Naive thymus-derived CD4-positive, alpha-beta T cell (primary cell): ENCODE results near the gene HDDC2. TPM values are rescaled to one million over a fixed set of nuclear protein-coding genes. Genes with fewer than 3 reads are reported as not detected.

Experiments used
- ATAC-seq: fragments of 150-1000 bp; cut with Tn5 transposase; 2 replicates; pipeline ENCODE4 v1.10.0; 2021; ENCODE audit warnings: mild to moderate bottlenecking, moderate library complexity
- CTCF ChIA-PET: fragments of 350-600 bp; sonication (Branson Sonifier 250); formaldehyde crosslinking; loops from one replicate; lab custom pipeline; 2021; ENCODE audit warnings: antibody characterized with exemption; lab: Charles Lee
- POLR2A ChIA-PET: fragments of 350-600 bp; sonication (Branson Sonifier 250); formaldehyde crosslinking; loops from one replicate; lab custom pipeline; 2021; ENCODE audit warnings: antibody characterized with exemption, inconsistent platforms; lab: Charles Lee
- DNase-seq, 9 donors: peaks; one replicate each; pipeline versions ENCODE4 v3.0.0 to v3.0.0-alpha.2; 2020 to 2022; ENCODE audit warnings: mixed read lengths in 1 of 9
- H3K27ac ChIP-seq: one replicate; pipeline ENCODE4 v1.7.0; 2013; ENCODE audit warnings: mild to moderate bottlenecking, low read depth, low read length, moderate library complexity
- H3K27me3 ChIP-seq, 2 donors: one replicate each; pipeline ENCODE4 v1.7.0; 2013; ENCODE audit warnings: low read length in 2 of 2, mild to moderate bottlenecking in 2 of 2, moderate library complexity in 2 of 2; ENCODE audit not compliant: control insufficient read depth in 2 of 2, insufficient read depth in 2 of 2
- H3K36me3 ChIP-seq, 3 experiments: 1 replicate in 2 of 3; 2 replicates in 1 of 3; pipeline ENCODE4 v1.7.0; 2013; ENCODE audit warnings: low read length in 3 of 3, mild to moderate bottlenecking in 3 of 3, moderate library complexity in 1 of 3; ENCODE audit not compliant: insufficient read depth in 3 of 3, control insufficient read depth in 2 of 3
- H3K4me1 ChIP-seq, 2 donors: one replicate each; pipeline ENCODE4 v1.7.0; 2013; ENCODE audit warnings: low read length in 2 of 2, mild to moderate bottlenecking in 2 of 2, moderate library complexity in 1 of 2; ENCODE audit not compliant: control insufficient read depth in 2 of 2, insufficient read depth in 2 of 2
- H3K4me3 ChIP-seq: 2 replicates; pipeline ENCODE4 v1.7.0; 2013; ENCODE audit warnings: mild to moderate bottlenecking, low read length
- H3K9me3 ChIP-seq, 3 experiments: 1 replicate in 2 of 3; 2 replicates in 1 of 3; pipeline ENCODE4 v1.7.0; 2013; ENCODE audit warnings: low read length in 3 of 3; ENCODE audit not compliant: control insufficient read depth in 2 of 3
- H3K27ac Mint-ChIP-seq, 9 donors: one replicate each; pipeline ENCODE4 v1.8.0; 2020 to 2022; ENCODE audit warnings: mixed read lengths in 9 of 9, mild to moderate bottlenecking in 8 of 9, moderate library complexity in 5 of 9, inconsistent platforms in 2 of 9
- H3K27me3 Mint-ChIP-seq, 5 donors: one replicate each; pipeline ENCODE4 v1.8.0; 2021 to 2022; ENCODE audit warnings: mixed read lengths in 5 of 5, mild to moderate bottlenecking in 1 of 5
- H3K36me3 Mint-ChIP-seq, 5 donors: one replicate each; pipeline ENCODE4 v1.8.0; 2020 to 2022; ENCODE audit warnings: mixed read lengths in 5 of 5, mild to moderate bottlenecking in 3 of 5, inconsistent platforms in 1 of 5
- H3K4me1 Mint-ChIP-seq, 7 donors: one replicate each; pipeline ENCODE4 v1.8.0; 2020 to 2022; ENCODE audit warnings: mixed read lengths in 7 of 7, mild to moderate bottlenecking in 3 of 7, inconsistent platforms in 1 of 7
- H3K4me3 Mint-ChIP-seq, 10 donors: one replicate each; pipeline ENCODE4 v1.8.0; 2020 to 2022; ENCODE audit warnings: mild to moderate bottlenecking in 10 of 10, mixed read lengths in 10 of 10, moderate library complexity in 6 of 10, inconsistent platforms in 2 of 10
- H3K9me3 Mint-ChIP-seq, 11 donors: one replicate each; pipeline ENCODE4 v1.8.0; 2020 to 2022; ENCODE audit warnings: mixed read lengths in 11 of 11, mild to moderate bottlenecking in 4 of 11, inconsistent platforms in 1 of 11, moderate library complexity in 1 of 11
- intact Hi-C, 2 donors: fragments of 100-400 bp; cut with micrococcal nuclease; formaldehyde crosslinking; loops; one replicate each; pipeline ENCODE4 v1.15.1; 2023
- polyA plus RNA-seq, 2 donors: library from polyadenylated mRNA; unstranded; fragments of 300-500 nt; fragmentation: Illumina TruSeq; gene quantifications; one replicate each; pipeline ENCODE4 v1.2.3, GENCODE V29; 2021
- total RNA-seq, 6 experiments: library from RNA in 5 of 6; stranded (reverse) in 5 of 6; gene quantifications; 1 replicate in 5 of 6; 2 replicates in 1 of 6; pipeline ENCODE4 v1.2.3 and lab custom pipeline; 2021 to 2026

The HDDC2 gene
- total and polyA plus RNA-seq, 7 experiments from 2014 or later: 33.4 to 116 (median 55.1) TPM

DNA sequence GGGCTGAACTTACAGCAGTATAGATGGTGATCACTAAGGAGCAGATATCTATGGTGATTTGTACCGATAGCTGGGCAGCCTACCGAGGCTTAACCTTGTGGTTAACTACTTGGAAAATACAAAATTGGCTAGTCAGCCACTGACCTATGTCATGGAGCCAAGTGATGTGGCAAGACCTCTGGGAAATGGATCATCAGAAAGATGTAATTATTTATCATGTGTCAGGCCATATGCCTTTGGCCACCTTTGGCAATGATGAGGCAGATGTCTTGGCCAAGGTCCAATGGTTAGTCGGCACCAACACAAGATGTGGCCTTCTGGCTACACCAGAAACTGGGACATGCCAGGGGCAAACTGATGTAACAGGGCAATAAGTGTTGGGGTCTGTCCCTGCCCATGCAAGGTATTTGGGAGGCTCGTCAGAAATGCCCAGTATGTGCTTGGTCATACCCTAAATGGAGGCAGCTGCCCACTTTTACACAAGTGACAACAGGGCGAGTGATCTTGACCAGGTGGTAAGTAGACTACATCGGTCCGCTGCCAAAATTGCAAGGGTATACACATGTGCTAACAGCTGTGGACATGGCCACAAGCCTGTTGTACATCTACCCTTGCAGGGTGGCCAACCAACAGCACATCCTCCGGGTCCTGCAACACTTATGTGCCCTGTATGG lies 30.1 kb downstream of the HDDC2 start:
- H3K9me3 Mint-ChIP-seq: no peaks in the 10 kb centered on the region
- H3K4me3 Mint-ChIP-seq: no peak overlapping the region
- ATAC-seq: no peak
- H3K4me1 Mint-ChIP-seq: peaks cover 0 to 12% (median 6%) of the 10 kb centered on the region in 7 donors
- intact Hi-C loops: no loop called here
- H3K27me3 ChIP-seq: no peaks in the 10 kb centered on the region
- H3K36me3 ChIP-seq: peaks cover 0 to 42% (median 0%) of the 10 kb centered on the region in 3 experiments
- no peak overlapping the region for H3K27ac ChIP-seq
- H3K4me1 ChIP-seq: no peaks in the 10 kb centered on the region
- ChIA-PET POLR2A (no interaction called here), CTCF (no interaction called here)
- no peaks in the 10 kb centered on the region for H3K27me3 Mint-ChIP-seq
- peaks cover 5 to 65% (median 34%) of the 10 kb centered on the region in 5 donors for H3K36me3 Mint-ChIP-seq
- H3K27ac Mint-ChIP-seq: no peak overlapping the region
- no peaks in the 10 kb centered on the region for H3K9me3 ChIP-seq
- no peak for DNase-seq
- H3K4me3 ChIP-seq: no peak overlapping the region

DNA sequence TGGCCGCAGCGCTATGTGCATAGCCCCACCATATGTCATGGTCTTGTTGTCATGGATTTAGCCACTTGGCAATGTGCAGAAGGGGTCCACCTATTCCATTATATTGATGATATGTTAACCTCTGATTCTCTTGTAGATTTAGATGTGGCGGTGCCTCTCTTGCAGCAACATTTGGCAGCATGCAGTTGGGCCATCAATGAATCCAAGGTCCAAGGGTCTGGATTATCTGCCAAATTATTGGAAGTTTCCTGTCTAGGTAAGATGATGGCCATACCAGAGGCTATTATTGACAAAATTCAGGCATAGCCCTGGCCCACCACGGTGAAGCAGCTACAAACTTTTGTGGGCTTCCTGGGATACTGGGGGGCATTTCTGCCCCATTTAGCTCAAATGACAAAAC lies 31.4 kb downstream of the HDDC2 start:
- Mint-ChIP-seq H3K4me1 (peaks cover 0 to 1% (median 0%) of the 10 kb centered on the region in 7 donors), H3K36me3 (peaks cover 0 to 53% (median 27%) of the 10 kb centered on the region in 5 donors), H3K9me3 (no peaks in the 10 kb centered on the region), H3K27ac (no peak overlapping the region), H3K4me3 (no peak overlapping the region), H3K27me3 (no peaks in the 10 kb centered on the region)
- H3K27ac ChIP-seq: no peak overlapping the region
- no peaks in the 10 kb centered on the region for H3K4me1 ChIP-seq
- intact Hi-C loops: no loop called here
- no peak for ATAC-seq
- no peak for DNase-seq
- H3K4me3 ChIP-seq: no peak overlapping the region
- ChIA-PET CTCF (no interaction called here), POLR2A (interaction anchor here (0.6 kb wide), 1 partner anchor 120 kb away, joined by 4 read pairs; no protein-coding TSS in a partner anchor)
- no peaks in the 10 kb centered on the region for H3K9me3 ChIP-seq
- H3K36me3 ChIP-seq: peaks cover 0 to 33% (median 0%) of the 10 kb centered on the region in 3 experiments
- H3K27me3 ChIP-seq: no peaks in the 10 kb centered on the region

GRCh38 chr6:125269328-125269985 lies 32.3 kb downstream of the HDDC2 start:
- Histone ChIP-seq H3K4me1 (no peaks in the 10 kb centered on the region), H3K4me3 (no peak overlapping the region), H3K27ac (no peak overlapping the region), H3K9me3 (no peaks in the 10 kb centered on the region), H3K27me3 (no peaks in the 10 kb centered on the region), H3K36me3 (peaks cover 0 to 26% (median 0%) of the 10 kb centered on the region in 3 experiments)
- Mint-ChIP-seq H3K4me1 (no peaks in the 10 kb centered on the region), H3K27me3 (no peaks in the 10 kb centered on the region), H3K9me3 (no peaks in the 10 kb centered on the region), H3K27ac (no peak overlapping the region), H3K36me3 (peaks cover 0 to 45% (median 21%) of the 10 kb centered on the region in 5 donors), H3K4me3 (no peak overlapping the region)
- ATAC-seq (no peak), DNase-seq (no peak)
- intact Hi-C loops: no loop called here
- CTCF ChIA-PET: no interaction called here
- POLR2A ChIA-PET: interaction anchor here (0.6 kb wide), 1 partner anchor 119 kb away, joined by 4 read pairs; no protein-coding TSS in a partner anchor

GRCh38 chr6:125268765-125269164 lies 33.0 kb downstream of the HDDC2 start:
- intact Hi-C loops: no loop called here
- CTCF ChIA-PET: interaction anchor here (0.6 kb wide), 1 partner anchor 48 kb away, joined by 3 read pairs; no protein-coding TSS in a partner anchor
- no peaks in the 10 kb centered on the region for H3K9me3 ChIP-seq
- H3K4me3 ChIP-seq: no peak overlapping the region
- POLR2A ChIA-PET: no interaction called here
- no peaks in the 10 kb centered on the region for H3K9me3 Mint-ChIP-seq
- H3K27ac Mint-ChIP-seq: no peak overlapping the region
- H3K36me3 Mint-ChIP-seq: peaks cover 0 to 38% (median 15%) of the 10 kb centered on the region in 5 donors
- H3K4me3 Mint-ChIP-seq: no peak overlapping the region
- no peaks in the 10 kb centered on the region for H3K27me3 ChIP-seq
- H3K27ac ChIP-seq: no peak overlapping the region
- H3K4me1 Mint-ChIP-seq: no peaks in the 10 kb centered on the region
- no peaks in the 10 kb centered on the region for H3K4me1 ChIP-seq
- no peak for ATAC-seq
- no peak for DNase-seq
- no peaks in the 10 kb centered on the region for H3K27me3 Mint-ChIP-seq
- H3K36me3 ChIP-seq: peaks cover 0 to 20% (median 0%) of the 10 kb centered on the region in 3 experiments

- CTCF ChIA-PET: interaction anchor here (0.7 kb wide), 1 partner anchor 235 kb away, joined by 3 read pairs; no protein-coding TSS in a partner anchor
- POLR2A ChIA-PET: no interaction called here
- no peaks in the 10 kb centered on the region for H3K4me1 ChIP-seq
Observed at GRCh38 chr6:125267806-125268523, 33.8 kb downstream of the HDDC2 start.

DNA sequence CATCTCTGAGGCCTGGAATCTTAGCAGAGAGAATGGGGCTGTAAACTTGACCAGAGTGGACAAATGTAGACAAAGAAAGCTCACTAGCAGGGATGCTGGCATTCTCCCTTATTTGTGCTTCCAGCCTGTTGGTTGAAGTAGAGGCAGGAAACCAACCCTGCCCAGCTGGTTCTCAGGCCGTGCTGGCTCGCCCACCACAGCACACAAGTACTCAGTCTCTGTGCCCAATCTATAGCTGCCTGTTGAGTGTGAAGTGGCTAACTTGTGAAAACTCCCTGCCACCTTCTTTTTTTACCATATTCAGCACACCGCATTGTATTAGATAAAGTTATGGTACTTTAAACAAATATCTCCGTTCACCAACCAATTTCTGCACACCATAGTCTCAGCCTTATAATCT lies 37.3 kb downstream of the HDDC2 start:
- H3K36me3 ChIP-seq: no peaks in the 10 kb centered on the region
- no peaks in the 10 kb centered on the region for H3K9me3 ChIP-seq
- ATAC-seq (peak; percentile 32), DNase-seq (no peak)
- intact Hi-C loops: no loop called here
- ChIA-PET POLR2A (no interaction called here), CTCF (interaction anchor here (0.8 kb wide), 1 partner anchor 8 kb away, joined by 3 read pairs; no protein-coding TSS in a partner anchor)
- Mint-ChIP-seq H3K9me3 (no peaks in the 10 kb centered on the region), H3K4me3 (no peak overlapping the region), H3K27me3 (no peaks in the 10 kb centered on the region), H3K27ac (no peak overlapping the region), H3K36me3 (no peaks in the 10 kb centered on the region), H3K4me1 (no peaks in the 10 kb centered on the region)
- no peaks in the 10 kb centered on the region for H3K4me1 ChIP-seq
- no peak overlapping the region for H3K4me3 ChIP-seq
- no peaks in the 10 kb centered on the region for H3K27me3 ChIP-seq
- no peak overlapping the region for H3K27ac ChIP-seq

More at GRCh38 chr6:125267806-125268523, 33.8 kb downstream of the HDDC2 start:
- H3K9me3 ChIP-seq: no peaks in the 10 kb centered on the region
- H3K27me3 Mint-ChIP-seq: no peaks in the 10 kb centered on the region
- peaks cover 0 to 30% (median 11%) of the 10 kb centered on the region in 5 donors for H3K36me3 Mint-ChIP-seq
- H3K4me1 Mint-ChIP-seq: no peaks in the 10 kb centered on the region
- H3K36me3 ChIP-seq: peaks cover 0 to 12% (median 0%) of the 10 kb centered on the region in 3 experiments
- H3K27me3 ChIP-seq: no peaks in the 10 kb centered on the region
- H3K27ac ChIP-seq: no peak overlapping the region
- DNase-seq (no peak), ATAC-seq (no peak)
- intact Hi-C loops: no loop called here
- H3K4me3 ChIP-seq: no peak overlapping the region
- no peak overlapping the region for H3K27ac Mint-ChIP-seq
- no peak overlapping the region for H3K4me3 Mint-ChIP-seq
- no peaks in the 10 kb centered on the region for H3K9me3 Mint-ChIP-seq
